ENCODE data around the gene SCAP.
"Not testable (repeated sequence)": the region's sequence is repeated elsewhere in the genome, so short reads cannot be mapped to it uniquely, and the experiment has no call there.

SCAP gene

DNA sequence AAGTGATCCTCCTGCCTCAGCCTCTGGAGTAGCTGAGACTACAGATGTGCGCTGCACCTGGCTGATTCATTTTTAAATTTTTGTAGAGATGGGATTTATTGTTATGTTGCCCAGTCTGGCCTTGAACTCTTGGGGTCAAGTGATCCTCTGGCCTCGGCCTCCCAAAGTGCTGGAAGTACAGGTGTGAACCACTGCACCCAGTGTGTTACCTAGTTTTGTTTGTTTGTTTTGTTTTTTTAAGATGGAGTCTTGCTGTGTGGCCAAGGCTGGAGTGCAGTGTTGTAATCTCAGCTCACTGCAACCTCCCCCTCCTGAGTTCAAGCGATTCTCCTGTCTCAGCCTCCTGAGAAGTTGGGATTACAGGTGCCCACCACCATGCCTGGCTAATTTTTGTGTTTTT, 82.8 kb downstream of the SCAP start:
- no peak for DNase-seq

DNA sequence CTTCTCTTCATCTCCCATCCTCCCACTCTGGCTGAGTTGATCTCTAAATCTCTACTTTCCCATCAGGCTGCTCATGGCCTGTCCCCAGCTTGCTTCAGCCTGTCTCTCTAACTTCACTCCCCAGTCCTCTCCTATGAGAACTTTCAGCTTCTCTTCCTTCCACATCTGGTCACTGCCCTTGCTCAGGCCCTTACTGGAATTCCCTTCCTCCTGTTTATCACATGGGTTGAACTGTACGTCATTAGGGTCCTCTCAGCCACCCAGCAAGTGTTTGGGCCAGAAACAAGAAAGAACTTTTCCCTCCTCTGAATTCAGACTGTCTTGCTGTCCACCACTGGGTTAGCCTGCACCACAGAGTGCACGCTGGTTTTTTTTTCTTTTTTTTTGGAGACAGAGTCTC, 89.9 kb downstream of the SCAP start:
- DNase-seq, result no peak

- no peak for DNase-seq
Measured at GRCh38 chr3:47385007-47385406, 90.7 kb downstream of the SCAP start.

- no peak for DNase-seq
Measured at GRCh38 chr3:47384425-47384824, 91.3 kb downstream of the SCAP start.

DNA sequence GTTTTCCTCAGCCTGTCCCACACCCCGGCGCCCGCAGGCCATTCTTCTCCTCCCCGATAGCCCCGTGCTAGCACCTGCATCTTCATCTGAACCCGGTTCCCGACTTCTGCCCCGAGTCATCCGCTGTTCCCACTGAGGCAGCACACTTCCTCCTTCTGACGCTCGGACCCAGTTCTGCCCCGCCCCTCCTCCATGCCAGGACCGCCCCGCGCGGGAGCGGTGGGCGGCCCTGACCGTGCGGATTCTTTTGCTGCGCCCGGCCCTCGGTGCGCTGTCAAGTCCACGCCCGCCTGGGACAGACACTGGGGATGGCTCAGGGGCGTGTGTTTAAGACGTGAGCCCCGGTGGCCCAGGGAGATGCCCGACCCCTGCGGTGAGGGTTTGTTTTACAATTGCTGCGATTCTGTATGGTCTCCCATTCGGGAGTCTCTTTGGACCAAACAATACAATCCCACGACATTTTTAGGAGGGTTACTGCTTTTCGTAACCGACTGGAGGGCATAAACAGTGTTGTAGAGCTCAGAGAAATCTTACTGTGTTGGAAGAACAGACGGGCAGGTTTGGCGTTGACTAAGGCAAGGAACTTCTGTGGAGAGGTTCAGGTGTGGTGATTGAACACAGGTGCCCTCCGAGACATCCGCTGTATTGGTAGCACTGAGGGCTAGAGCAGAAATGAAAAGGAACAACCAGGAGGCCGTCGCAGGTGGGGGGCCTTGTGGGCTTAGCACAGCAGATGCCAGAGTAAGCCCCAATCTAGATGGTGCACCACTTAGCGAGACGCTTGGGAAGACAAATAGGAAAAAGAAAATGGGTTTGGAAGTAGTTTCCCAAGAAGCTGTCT, 94.2 kb downstream of the SCAP start:
- DNase-seq, result peak; percentile 75

DNA sequence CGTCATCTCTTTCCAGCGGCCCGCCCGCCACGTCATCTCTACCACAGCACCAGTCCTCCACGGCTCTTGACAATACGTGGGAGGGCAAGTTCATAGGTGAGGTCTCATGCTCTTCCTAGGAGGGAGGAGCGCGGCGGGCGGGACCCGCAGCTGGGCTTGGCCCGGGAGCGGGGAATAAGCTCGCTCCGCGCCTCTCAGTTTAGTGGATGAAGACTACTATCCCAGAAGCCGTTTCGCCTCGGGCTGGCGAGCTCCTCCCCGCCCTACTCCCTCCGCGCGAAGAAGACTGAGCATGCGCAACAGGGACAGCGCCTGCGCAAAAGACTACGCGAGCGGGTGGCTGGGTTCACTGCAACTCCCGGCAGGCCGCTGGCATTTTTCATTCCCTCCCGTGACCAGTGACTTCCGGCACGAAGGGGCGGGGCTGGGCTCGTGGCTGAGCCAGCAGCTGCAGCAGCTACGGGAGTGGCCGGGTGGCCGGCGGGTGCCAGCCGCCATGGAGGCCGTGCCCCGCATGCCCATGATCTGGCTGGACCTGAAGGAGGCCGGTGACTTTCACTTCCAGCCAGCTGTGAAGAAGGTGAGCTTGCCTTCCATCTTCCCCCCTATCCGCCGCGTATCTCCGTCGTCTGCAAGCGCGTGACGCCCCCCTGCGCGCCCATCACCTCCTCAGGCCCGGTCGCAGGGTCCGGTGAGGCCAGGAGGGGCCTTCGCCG, 95.0 kb downstream of the SCAP start, which contains the start of gene PTPN23:
PTPN23 (plus strand) TSS at position 421 of the 716 bp plus-strand sequence; CDS start at position 497, 76 bp downstream.
- DNase-seq, result peak; percentile 96

DNA sequence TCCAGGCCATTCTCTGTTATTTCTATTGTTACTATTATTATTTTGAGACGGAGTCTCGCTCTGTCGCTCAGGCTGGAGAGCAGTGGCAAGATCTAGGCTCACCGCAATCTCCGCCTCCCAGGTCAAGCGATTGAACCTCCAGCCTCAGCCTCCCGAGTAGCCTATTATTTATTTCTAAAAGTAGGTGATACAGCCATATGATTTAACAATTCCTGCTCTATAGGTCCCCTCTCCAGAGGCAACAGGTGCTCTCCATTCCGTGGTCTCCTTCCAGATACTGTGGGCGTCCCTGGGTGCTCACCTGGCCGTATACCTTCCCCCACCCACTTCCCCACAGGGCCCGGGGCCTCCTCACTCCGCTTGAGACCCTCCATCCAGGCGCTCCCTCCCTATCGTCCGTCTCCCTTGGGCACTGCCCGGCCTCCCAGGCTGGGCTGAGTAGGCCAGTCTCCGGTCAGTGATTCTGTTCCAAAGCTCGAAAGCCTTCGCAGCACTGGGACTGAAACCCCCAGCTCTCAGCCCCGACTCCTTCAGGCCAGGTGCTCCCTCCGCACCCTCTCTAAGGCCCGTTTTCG, 95.6 kb downstream of the SCAP start:
- no peak for DNase-seq

DNA sequence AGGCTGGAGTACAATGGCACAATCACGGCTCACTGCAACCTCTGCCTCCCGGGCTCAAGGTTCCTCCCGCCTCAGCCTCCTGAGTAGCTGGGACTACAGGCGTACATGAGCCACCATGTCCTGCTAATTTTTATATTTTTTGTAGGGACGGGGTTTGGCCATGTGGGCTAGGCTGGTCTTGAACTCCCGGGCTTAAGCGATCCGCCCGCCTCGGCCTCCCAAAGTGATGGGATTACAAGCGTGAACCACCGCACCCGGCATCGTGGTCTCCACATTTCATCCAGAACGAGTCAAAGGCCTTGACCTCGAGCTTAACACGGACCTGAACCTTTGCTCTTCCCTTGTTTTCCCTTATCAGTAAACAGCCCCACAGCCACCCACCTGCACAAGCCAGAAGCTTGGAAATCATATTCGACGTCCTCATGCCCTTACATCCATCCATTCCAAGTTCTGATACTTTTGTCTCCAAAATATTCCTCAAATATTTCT, 96.3 kb downstream of the SCAP start:
- no peak for DNase-seq

- no peak for DNase-seq
Measured at GRCh38 chr3:47378869-47379268, 96.9 kb downstream of the SCAP start.

DNA sequence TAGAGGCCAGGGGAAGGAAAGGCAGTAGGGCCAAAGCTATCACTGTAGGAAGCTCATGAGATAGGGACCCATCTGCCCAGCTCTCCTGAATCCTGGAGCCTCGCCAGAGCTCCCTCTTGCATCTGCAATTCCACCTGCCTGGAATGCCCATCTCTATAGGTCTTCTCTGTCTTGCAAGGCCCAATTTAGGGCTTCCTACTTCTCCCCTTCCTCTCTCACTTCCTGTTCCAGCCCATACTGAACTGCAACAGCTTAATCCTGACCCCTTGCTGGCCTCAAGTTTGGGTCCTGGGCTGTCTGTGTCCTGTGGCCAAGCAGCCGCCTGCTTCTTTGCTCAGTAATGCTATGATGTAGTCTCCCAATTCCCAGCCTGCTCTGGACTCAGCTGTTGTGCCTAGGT, 98.6 kb downstream of the SCAP start:
- no peak for DNase-seq

DNA sequence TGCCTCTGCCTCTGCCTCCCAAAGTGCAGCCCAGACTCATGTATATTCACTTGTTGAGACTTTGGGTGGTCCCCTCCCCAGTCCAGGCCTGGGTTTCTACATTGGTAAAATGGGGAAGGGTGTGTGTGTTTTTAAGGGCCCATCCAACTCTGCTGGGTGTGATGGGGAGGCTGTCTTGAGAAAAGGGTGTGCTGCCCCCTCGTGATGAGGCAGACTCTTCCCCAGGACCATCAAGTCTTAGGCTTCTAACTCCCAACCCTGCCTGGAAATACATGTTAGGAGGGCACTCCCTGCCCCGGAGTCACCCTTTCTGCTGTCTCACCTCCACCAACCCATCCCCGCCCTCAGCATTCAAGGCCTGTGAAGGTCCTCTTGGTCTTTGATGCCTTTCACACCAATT, 99.3 kb downstream of the SCAP start:
- no peak for DNase-seq

- DNase-seq, result no peak
Measured at GRCh38 chr3:47374587-47374986, 101.2 kb downstream of the SCAP start.

DNA sequence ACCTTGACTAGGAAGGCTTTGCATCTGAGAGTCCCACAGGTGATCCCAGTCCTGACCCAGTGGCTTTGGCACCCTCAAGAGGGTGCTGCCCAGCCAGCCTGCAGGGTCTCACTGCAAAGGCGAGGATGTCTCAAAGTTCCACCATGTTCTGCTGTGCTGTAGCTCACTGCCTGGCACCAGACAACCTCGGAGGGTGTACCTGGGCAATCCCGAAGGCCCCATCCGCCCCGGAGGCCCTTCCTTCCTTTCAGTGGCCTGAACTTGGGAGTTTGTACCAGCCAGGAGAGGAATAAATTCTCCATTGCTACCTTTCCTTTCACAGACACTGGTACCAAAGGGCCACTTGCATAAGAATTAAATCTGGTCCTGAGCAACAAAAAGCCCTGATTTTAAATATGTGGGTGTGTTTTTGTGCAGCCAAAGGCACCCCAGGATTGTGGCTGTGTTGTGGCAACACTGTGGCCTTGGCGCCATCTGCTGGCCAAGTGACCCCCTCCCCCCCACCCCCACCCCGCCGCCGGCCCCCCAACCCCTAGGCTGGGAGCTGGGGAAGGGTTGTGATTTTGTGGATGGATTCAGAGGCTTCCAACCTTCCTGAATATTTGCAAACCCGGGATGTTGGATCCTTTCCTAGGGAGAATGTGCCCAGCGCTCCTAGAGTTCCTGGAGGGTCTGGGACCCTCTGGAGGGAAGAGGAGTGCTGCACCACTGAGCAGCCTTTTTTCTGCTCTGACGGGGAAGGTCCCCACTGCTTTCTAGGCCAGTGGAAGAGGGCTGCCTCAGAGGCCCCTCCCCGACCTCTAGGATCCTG, 104.6 kb downstream of the SCAP start:
- DNase-seq, result peak; percentile 3

DNA sequence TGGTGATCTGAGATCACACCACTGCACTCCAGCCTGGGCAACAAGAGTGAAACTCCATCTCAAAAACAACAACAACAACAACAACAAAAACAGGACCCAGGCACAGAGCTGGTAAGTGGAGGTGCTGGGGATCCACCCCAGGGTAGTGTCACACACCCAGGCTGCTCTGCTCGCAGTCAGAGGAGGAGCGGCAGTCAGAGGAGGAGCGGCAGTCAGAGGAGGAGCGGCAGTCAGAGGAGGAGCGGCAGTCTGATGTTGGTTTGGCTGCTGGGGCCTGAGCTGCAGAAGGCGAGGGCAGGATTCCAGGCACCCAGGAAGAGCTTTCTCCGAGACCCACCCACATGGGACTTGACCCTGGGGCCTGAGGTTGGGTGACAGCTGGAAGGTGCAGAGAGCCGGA, 105.7 kb downstream of the SCAP start:
- not testable (repeated sequence) for DNase-seq

DNA sequence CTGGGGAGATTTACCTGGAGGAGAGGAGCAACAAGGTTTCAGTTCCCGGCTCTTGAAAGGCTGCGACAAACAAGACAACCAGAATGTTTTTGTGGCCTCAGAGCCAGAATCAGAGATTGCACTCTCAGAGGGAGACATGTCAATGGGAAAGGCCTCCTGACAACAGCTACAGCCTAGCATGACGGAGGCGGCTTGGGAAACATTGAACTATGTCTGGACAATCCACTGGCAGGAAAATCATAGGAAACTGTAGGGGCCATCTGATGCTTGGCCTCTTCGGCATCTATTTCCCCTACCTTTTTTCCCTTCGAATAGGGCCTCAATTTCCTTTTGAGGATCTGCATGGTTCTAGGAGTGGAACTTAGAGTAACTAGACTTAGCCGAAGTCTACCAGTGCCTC, 108.1 kb downstream of the SCAP start:
- DNase-seq, result no peak

GRCh38 chr3:47366833-47367232, 108.9 kb downstream of the SCAP start:
- DNase-seq, result no peak

- DNase-seq, result no peak
Measured at GRCh38 chr3:47365213-47366153, 110.3 kb downstream of the SCAP start.

Data from NK-92 treated with Interleukin-12 subunit alpha and Interleukin-12 subunit beta, amount 100 ng/mL, for 24 hours (cell line).